Neutrophil (primary cell): Measurements from ENCODE around the gene TNFRSF12A.

Experiments used
- H3K27ac ChIP-seq: fragments of 200-600 bp; sonication (generic); 2 replicates; pipeline ENCODE4 v1.5.1; 2016; ENCODE audit warnings: mild to moderate bottlenecking, moderate library complexity
- H3K27me3 ChIP-seq: fragments of 200-600 bp; sonication (generic); 2 replicates; pipeline ENCODE4 v1.6.0; 2016; ENCODE audit warnings: mild to moderate bottlenecking
- H3K36me3 ChIP-seq: fragments of 200-600 bp; sonication (generic); 2 replicates; pipeline ENCODE4 v1.5.1; 2017
- H3K4me1 ChIP-seq, 2 experiments: fragments of 200-600 bp in 1 of 2; sonication (generic) in 1 of 2; 1 replicate in 1 of 2; 2 replicates in 1 of 2; pipeline versions ENCODE4 v1.5.1 to v1.6.1; 2013 to 2016; ENCODE audit warnings: low read depth in 1 of 2, low read length in 1 of 2, mild to moderate bottlenecking in 1 of 2, moderate library complexity in 1 of 2; ENCODE audit not compliant: control insufficient read depth in 1 of 2, insufficient read depth in 1 of 2
- H3K4me3 ChIP-seq, 2 experiments: fragments of 200-600 bp in 1 of 2; sonication (generic) in 1 of 2; 1 replicate in 1 of 2; 2 replicates in 1 of 2; pipeline ENCODE4 v1.5.1; 2013 to 2016; ENCODE audit warnings: low read depth in 1 of 2, low read length in 1 of 2, mild to moderate bottlenecking in 1 of 2, moderate library complexity in 1 of 2
- H3K9me3 ChIP-seq: fragments of 200-600 bp; sonication (generic); 2 replicates; pipeline ENCODE4 v1.5.1; 2016
- TF ChIP-seq, protein P1 (sequence below): fragments of 200-600 bp; sonication (generic); IDR thresholded peaks from 2 replicates; pipeline ENCODE4 v1.5.1; 2016; ENCODE audit warnings: antibody characterized with exemption

The TNFRSF12A gene

DNA sequence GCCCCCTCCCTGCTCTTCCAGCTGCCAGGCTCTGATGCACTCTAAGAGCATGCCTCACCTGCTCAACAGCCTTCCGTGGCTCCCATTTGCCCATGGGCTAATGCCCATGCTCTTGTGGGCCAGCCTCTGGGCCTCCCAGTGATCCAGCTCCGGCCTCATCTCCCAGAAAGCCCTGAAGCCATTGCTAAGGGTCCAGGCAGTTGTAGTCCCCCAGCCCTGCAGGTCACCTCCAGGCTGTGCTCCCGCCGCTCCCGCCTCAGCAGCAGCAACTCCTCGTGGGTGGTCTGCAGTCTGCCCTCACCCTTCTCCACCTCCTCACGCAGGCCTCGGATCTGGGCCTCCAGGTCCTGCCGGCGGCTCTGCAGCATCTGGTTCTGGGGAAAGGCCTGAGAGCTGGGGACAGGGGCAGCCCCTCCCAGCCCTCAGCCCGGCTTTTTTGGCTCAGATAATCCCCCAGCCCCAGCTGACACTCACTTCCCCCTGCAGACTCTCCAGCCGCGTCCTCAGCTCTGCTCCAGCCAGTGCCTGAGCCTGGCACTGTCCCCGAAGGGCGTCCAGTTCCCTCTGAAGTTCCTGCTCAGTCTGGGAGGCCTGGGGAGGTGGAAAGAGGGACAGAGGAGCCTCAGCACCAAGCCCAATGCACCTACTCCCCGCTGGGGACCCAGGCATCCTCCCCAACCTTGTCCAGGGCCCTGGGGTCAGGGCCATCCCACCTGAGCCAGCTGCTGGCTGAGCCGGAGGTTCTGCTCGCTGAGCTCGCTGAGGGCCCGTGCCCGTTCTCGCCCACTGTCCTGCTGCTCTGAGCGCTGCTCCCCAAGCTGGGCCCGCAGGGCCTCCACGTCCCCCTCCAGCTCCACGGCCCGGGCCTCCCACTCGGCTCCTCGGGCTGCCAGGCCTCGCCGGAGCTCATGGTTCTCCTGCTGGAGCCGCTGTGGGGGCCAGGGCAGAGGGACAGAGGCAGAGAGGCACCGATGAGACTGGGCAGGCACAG, 10.3 kb downstream of the TNFRSF12A start:
- Histone ChIP-seq H3K4me1 (peaks cover 52 to 74% of the 10 kb centered on the region in 2 experiments), H3K27me3 (peaks cover 69% of the 10 kb centered on the region), H3K27ac (no peak overlapping the region), H3K36me3 (no peaks in the 10 kb centered on the region), H3K4me3 (no peak overlapping the region), H3K9me3 (no peaks in the 10 kb centered on the region)
- TF ChIP-seq, protein P1, sequence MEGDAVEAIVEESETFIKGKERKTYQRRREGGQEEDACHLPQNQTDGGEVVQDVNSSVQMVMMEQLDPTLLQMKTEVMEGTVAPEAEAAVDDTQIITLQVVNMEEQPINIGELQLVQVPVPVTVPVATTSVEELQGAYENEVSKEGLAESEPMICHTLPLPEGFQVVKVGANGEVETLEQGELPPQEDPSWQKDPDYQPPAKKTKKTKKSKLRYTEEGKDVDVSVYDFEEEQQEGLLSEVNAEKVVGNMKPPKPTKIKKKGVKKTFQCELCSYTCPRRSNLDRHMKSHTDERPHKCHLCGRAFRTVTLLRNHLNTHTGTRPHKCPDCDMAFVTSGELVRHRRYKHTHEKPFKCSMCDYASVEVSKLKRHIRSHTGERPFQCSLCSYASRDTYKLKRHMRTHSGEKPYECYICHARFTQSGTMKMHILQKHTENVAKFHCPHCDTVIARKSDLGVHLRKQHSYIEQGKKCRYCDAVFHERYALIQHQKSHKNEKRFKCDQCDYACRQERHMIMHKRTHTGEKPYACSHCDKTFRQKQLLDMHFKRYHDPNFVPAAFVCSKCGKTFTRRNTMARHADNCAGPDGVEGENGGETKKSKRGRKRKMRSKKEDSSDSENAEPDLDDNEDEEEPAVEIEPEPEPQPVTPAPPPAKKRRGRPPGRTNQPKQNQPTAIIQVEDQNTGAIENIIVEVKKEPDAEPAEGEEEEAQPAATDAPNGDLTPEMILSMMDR = no peak

DNA sequence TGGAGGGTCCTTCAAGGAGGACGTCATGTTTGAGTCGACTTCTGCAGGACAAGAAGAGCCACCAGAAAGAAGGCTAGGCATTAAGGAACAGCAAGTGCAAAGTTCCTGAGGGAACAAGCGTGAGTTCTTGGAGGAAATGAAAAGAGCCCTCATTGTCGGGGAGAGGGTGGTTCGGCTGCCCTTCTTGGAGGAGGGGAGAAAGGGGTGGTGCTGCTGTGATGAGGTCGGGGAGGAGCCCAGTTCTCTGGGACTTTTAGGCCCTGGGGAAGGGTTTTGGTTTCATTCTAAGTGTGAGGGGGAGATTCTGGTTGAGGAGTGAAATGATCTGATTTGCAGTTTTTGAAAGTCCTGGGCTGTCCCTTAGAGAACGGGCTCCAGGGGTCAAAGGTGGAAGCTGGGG, 12.5 kb downstream of the TNFRSF12A start:
- peaks cover 90% of the 10 kb centered on the region for H3K27me3 ChIP-seq
- no peak overlapping the region for H3K4me3 ChIP-seq
- H3K4me1 ChIP-seq = peaks cover 69 to 89% of the 10 kb centered on the region in 2 experiments
- no peaks in the 10 kb centered on the region for H3K36me3 ChIP-seq
- H3K9me3 ChIP-seq = no peaks in the 10 kb centered on the region
- H3K27ac ChIP-seq = no peak overlapping the region
- TF ChIP-seq, protein P1 = no peak

DNA sequence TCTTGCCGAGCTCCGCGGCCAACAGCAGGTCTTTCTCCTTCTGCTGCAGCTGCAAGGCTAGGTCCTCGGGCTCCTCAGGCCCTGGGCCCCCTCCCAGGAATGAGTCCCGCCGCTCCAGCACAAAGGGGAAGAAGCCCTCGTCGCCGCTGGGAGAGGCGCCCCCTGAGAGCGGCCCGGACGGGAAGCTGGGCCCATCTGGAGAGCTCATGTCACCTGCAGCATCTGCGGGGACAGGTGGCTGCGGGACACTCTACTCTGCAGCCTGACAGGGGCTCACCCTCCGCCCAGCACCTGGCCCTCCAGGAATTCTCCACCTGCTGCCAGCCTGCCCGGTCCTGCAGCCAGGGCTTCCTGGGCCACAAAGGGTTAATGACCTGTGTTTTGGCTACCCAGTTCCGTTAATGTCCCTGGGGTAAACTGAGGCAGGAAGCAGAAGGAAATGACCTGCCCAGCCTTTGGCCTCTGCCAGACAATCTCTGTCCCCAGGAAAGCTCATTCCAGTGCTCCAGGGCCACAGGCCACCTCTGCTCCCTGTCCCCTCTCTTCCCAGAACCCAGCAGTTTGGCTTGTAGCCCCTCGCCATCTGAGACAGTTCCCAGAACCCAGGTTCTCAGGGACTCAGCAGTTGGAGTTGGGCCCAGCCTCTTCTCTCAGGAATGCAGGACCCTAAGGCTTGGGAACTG, 15.3 kb downstream of the TNFRSF12A start:
- Histone ChIP-seq H3K4me1 (peaks cover 59 to 75% of the 10 kb centered on the region in 2 experiments), H3K27me3 (peaks cover 95% of the 10 kb centered on the region), H3K27ac (no peak overlapping the region), H3K4me3 (peak overlapping the region; percentile 54 to 69), H3K36me3 (peaks cover 5% of the 10 kb centered on the region), H3K9me3 (no peaks in the 10 kb centered on the region)
- TF ChIP-seq, protein P1 = no peak

DNA sequence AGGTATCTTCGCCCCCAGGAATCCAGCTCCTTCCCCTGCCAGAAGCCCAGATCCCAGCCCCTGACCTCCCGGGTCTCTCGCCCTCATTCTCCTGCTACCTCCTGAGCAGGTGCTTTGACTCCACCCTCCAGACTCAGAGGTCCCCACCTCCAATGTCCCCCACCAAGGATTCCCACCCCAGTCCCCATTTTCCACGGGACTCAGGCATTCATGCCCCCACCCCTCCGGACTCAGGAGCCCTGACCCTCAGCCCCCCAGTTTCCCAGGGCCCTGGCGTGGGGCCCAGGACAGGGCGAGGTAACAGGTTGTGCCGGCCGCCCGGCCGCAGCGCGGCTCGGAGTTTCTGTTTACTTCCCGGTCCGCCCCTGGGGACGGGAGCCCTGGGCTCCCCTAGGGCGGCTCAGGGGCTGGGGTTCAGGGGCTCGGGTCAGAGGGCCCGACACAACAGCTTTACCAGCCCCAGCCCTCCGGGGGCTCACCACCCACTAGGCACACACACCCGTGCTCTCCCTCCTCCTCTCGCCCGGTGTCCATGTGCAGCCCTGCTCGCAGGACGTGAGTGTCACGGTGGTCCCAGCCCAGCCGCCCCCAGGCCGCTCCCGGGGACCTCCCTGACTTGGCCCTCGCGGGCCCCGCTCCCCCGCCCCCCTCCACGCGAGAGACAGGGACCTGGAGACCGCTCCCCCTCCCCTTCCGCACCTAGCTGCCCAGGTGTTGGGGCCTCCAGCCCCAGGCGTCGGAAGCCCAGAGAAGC, 16.0 kb downstream of the TNFRSF12A start:
- peaks cover 93% of the 10 kb centered on the region for H3K27me3 ChIP-seq
- peaks cover 59 to 69% of the 10 kb centered on the region in 2 experiments for H3K4me1 ChIP-seq
- H3K36me3 ChIP-seq = peaks cover 11% of the 10 kb centered on the region
- TF ChIP-seq, protein P1 = no peak
- no peaks in the 10 kb centered on the region for H3K9me3 ChIP-seq
- peak overlapping the region; percentile 54 to 69 for H3K4me3 ChIP-seq
- peak overlapping the region; percentile 13 for H3K27ac ChIP-seq

DNA sequence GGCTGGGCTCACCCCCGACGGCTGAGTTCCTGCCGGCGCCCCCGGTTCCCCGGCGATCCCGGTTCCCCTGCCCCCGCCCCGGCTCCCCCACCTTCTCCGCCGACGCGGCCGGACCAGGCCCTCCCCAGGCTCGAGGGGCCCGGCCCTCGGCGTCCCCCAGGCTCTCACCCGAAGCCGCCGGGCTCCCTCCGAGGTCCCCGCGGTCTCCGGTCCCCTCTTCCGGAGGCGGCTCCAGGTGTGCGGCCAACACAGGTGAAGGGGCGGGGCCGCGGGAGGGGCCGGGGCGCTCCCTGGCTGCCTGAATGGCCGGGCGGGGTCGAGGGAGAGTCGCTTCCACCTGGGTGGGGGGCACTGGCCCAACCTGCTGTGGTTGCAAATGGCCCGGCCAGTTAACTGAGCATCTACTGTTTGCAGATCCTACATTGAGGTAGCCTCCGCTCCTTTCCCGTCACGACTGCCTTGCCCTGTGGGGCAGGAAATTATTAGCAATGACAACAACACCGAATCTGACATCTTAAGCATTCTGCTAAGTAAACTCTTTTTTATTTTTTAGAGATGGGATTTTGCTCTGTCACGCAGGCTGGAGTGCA, 16.7 kb downstream of the TNFRSF12A start, which contains the start of gene BICDL2:
BICDL2 (minus strand) TSS at position 219 of the 590 bp plus-strand sequence. CDS start 1,448 bp downstream, outside the sequence.
- Histone ChIP-seq H3K4me1 (peaks cover 53 to 62% of the 10 kb centered on the region in 2 experiments), H3K4me3 (peak within 1 kb of the TSS; percentile 54 to 69), H3K27me3 (peaks cover 91% of the 10 kb centered on the region), H3K36me3 (peaks cover 11% of the 10 kb centered on the region), H3K27ac (peak within 1 kb of the TSS; percentile 18), H3K9me3 (no peaks in the 10 kb centered on the region)
- TF ChIP-seq, protein P1 = no peak
